Tongue (tissue), 2 donors: ENCODE measurements around the gene ZNF322. TPM values are rescaled to one million over a fixed set of nuclear protein-coding genes. Genes with fewer than 3 reads are reported as not detected.

Source experiments
- DNase-seq: peaks from one replicate; pipeline ENCODE4 v3.0.0-alpha.2; 2015
- total RNA-seq: library from RNA; depleted of rRNA; stranded (reverse); fragments of >200 nt; gene quantifications from one replicate; pipeline ENCODE4 v1.2.3, GENCODE V29; 2014

Gene ZNF322
- total RNA-seq, 1 donor from 2014 or later = 21.6 TPM

GRCh38 chr6:26588965-26589364, 70.6 kb downstream of the ZNF322 start:
- no peak for DNase-seq

Other genes with a start within 250 kb of the ZNF322 start
- 12.0 TPM for gene BTN3A3, start 219.2 kb downstream of the ZNF322 start, total RNA-seq
- gene BTN2A1, start 201.8 kb downstream of the ZNF322 start, total RNA-seq = 15.8 TPM
- gene BTN1A1, start 159.4 kb downstream of the ZNF322 start, total RNA-seq = not detected
- 56.7 TPM for gene HMGN4, start 121.4 kb downstream of the ZNF322 start, total RNA-seq
- 15.7 TPM for gene ABT1, start 62.8 kb downstream of the ZNF322 start, total RNA-seq